BJ (cell line): ENCODE results near the gene PDCD1. TPM values are rescaled to one million over a fixed set of nuclear protein-coding genes. Genes with fewer than 3 reads are reported as not detected.
"Not testable (repeated sequence)": the region's sequence is repeated elsewhere in the genome, so short reads cannot be mapped to it uniquely, and the experiment has no call there.

Experiments used
- CTCF ChIA-PET: fragments of 350-600 bp; formaldehyde crosslinking; extraction: SDS; loops from one replicate; lab custom pipeline; 2021; ENCODE audit warnings: antibody characterized with exemption, inconsistent platforms; lab: Yijun Ruan, JAX
- POLR2A ChIA-PET: fragments of 300-600 bp; sonication (Branson Sonifier 250); formaldehyde crosslinking; extraction: SDS; loops from one replicate; lab custom pipeline; 2021; ENCODE audit warnings: antibody characterized with exemption; lab: Charles Lee
- DNase-seq: peaks from one replicate; pipeline ENCODE4 v3.0.0-alpha.2; 2011; ENCODE audit warnings: low read depth
- H3K27me3 ChIP-seq: 2 replicates; pipeline ENCODE4 v1.6.0; 2011; ENCODE audit warnings: low read length; ENCODE audit not compliant: control insufficient read depth, insufficient read depth
- H3K36me3 ChIP-seq: 2 replicates; pipeline ENCODE4 v1.5.1; 2011; ENCODE audit warnings: low read length; ENCODE audit not compliant: control insufficient read depth, insufficient read depth
- H3K4me3 ChIP-seq: 2 replicates; pipeline ENCODE4 v1.5.1; 2011; ENCODE audit warnings: low read depth, mild to moderate bottlenecking, control low read depth, low read length
- CTCF ChIP-seq: IDR thresholded peaks from 2 replicates; pipeline ENCODE4 v1.5.1; 2011; ENCODE audit warnings: low read depth, mild to moderate bottlenecking, control low read depth, inconsistent platforms, low read length, moderate library complexity; ENCODE audit not compliant: insufficient read depth
- polyA plus RNA-seq: library from polyadenylated mRNA; depleted of rRNA; stranded (reverse); fragments of >200 nt; gene quantifications from 2 replicates; pipeline ENCODE4 v1.2.3, GENCODE V29; 2011

PDCD1 gene
- polyA plus RNA-seq, 1 experiment, result not detected

- peaks cover 7% of the 10 kb centered on the region for H3K27me3 ChIP-seq
- no peak for TF ChIP-seq CTCF
- no peak overlapping the region for H3K4me3 ChIP-seq
- CTCF ChIA-PET, result interaction anchor here (0.6 kb wide), 1 partner anchor 44 kb away, joined by 3 read pairs; no protein-coding TSS in a partner anchor
- POLR2A ChIA-PET, result no interaction called here
- H3K36me3 ChIP-seq, result no peaks in the 10 kb centered on the region
- no peak for DNase-seq
Observed at GRCh38 chr2:241808051-241808720, 50.5 kb downstream of the PDCD1 start.

GRCh38 chr2:241806217-241806616 lies 52.5 kb downstream of the PDCD1 start:
- DNase-seq, CTCF ChIA-PET, POLR2A ChIA-PET, H3K36me3 ChIP-seq, H3K4me3 ChIP-seq: not testable (repeated sequence)
- H3K27me3 ChIP-seq, result peaks cover 11% of the 10 kb centered on the region

GRCh38 chr2:241804326-241805229 lies 54.1 kb downstream of the PDCD1 start:
- CTCF ChIA-PET, result interaction anchor here (1.2 kb wide), 1 partner anchor 19 kb away, joined by 3 read pairs; no protein-coding TSS in a partner anchor
- no peaks in the 10 kb centered on the region for H3K36me3 ChIP-seq
- TF ChIP-seq CTCF, result no peak
- no peak overlapping the region; the same call in 1 of the 2 replicates for H3K4me3 ChIP-seq
- POLR2A ChIA-PET, result no interaction called here
- DNase-seq, result no peak
- peaks cover 11% of the 10 kb centered on the region for H3K27me3 ChIP-seq

- DNase-seq, result peak; percentile 1
- Histone ChIP-seq H3K27me3 (peaks cover 11% of the 10 kb centered on the region), H3K36me3 (no peaks in the 10 kb centered on the region), H3K4me3 (peak overlapping the region; percentile 33)
- POLR2A ChIA-PET, result no interaction called here
- CTCF ChIA-PET, result interaction anchor here (1.2 kb wide), 1 partner anchor 18 kb away, joined by 3 read pairs; no protein-coding TSS in a partner anchor
- no peak for TF ChIP-seq CTCF
Observed at GRCh38 chr2:241803387-241804325, 55.0 kb downstream of the PDCD1 start.

GRCh38 chr2:241802421-241803318 lies 56.0 kb downstream of the PDCD1 start:
- POLR2A ChIA-PET, result no interaction called here
- CTCF ChIA-PET, result no interaction called here
- no peak overlapping the region for H3K4me3 ChIP-seq
- no peak for TF ChIP-seq CTCF
- H3K27me3 ChIP-seq, result peaks cover 11% of the 10 kb centered on the region
- DNase-seq, result no peak
- no peaks in the 10 kb centered on the region for H3K36me3 ChIP-seq
